DOHH2 (cell line): ENCODE results near the gene TMTC2.

ENCODE experiments used
- CTCF ChIP-seq: fragments of 200-600 bp; sonication (generic); IDR thresholded peaks from one replicate; pipeline ENCODE4 v1.5.1; 2014; ENCODE audit warnings: antibody characterized with exemption, mild to moderate bottlenecking, low read depth, low read length; ENCODE audit not compliant: poor library complexity, severe bottlenecking
- EZH2phosphoT487 ChIP-seq: fragments of 200-600 bp; sonication (generic); IDR thresholded peaks from 2 replicates; pipeline ENCODE4 v1.6.1; 2017; ENCODE audit warnings: borderline replicate concordance, mild to moderate bottlenecking, antibody characterized with exemption, low read length, moderate library complexity, mixed read lengths

- TF ChIP-seq CTCF = no peak
- no peak for TF ChIP-seq EZH2phosphoT487
Measured at GRCh38 chr12:82880442-82880901, 193.8 kb downstream of the TMTC2 start.
